ENCODE data around the gene CAMTA1. TPM values are rescaled to one million over a fixed set of nuclear protein-coding genes. Genes with fewer than 3 reads are reported as not detected.

The CAMTA1 gene
- total and polyA plus RNA-seq, 9 of the 15 experiments (the other 6 are each of a cell fraction or from before 2014, with no cell fraction given) = 43.9 to 161 (median 65.9) TPM

DNA sequence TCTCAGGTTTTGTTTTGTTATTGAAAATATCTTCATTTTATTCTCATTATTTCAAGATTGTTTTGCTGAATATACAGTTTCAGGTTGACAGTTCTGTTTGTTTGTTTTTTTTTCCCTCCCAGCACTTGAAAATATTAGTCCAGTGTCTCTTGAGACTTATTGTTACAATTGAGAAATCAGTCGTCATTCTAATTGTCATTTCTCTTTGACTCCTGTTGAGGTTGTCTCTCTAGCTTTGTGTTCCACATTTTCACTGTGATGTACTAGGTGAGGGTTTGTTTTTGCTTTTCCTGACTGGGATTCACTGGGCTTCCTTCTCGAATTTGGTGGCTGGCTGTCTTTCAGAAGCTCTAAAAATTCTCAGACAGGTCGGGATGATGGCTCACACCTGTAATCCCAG, 542.6 kb downstream of the CAMTA1 start:
- H3K4me3 ChIP-seq = no peak overlapping the region
- H3K9ac ChIP-seq (ENCODE audit: insufficient read depth in 1 of 2, low read depth in 2 of 2, low read length in 2 of 2) = no peak overlapping the region
- CTCF ChIA-PET (ENCODE audit: low intra/inter-chr PET ratio) = interaction anchor here (0.7 kb wide), 2 partner anchors 46 to 101 kb away, joined by 3 read pairs; no protein-coding TSS in a partner anchor
- H3K9me3 ChIP-seq (replicated peaks; ENCODE audit: control insufficient read depth, insufficient read depth, low read depth, low read length) = no peaks in the 10 kb centered on the region
- H3K9me1 ChIP-seq (ENCODE audit: control insufficient read depth, insufficient read depth, low read length) = no peaks in the 10 kb centered on the region
- H4K20me1 ChIP-seq (replicated peaks; ENCODE audit: control insufficient read depth, insufficient read depth, low read length) = no peaks in the 10 kb centered on the region
- no peak overlapping the region for H3K4me2 ChIP-seq (ENCODE audit: insufficient read depth, low read length)
- BruUV-seq (replicated peaks) = no TSS peak
- no peak overlapping the region for H2AFZ ChIP-seq (ENCODE audit: low read depth, low read length)
- H3K36me3 ChIP-seq (ENCODE audit: control insufficient read depth, insufficient read depth, low read length) = no peaks in the 10 kb centered on the region
- H3K27me3 ChIP-seq (ENCODE audit: control insufficient read depth in 2 of 2, insufficient read depth in 2 of 2, low read length in 2 of 2) = peaks cover 12 to 26% of the 10 kb centered on the region in 2 experiments
- H3K4me1 ChIP-seq (replicated peaks in 1 of 2; ENCODE audit: control insufficient read depth in 2 of 2, insufficient read depth in 2 of 2, low read length in 2 of 2) = no peaks in the 10 kb centered on the region
- TF ChIP-seq, protein P1, sequence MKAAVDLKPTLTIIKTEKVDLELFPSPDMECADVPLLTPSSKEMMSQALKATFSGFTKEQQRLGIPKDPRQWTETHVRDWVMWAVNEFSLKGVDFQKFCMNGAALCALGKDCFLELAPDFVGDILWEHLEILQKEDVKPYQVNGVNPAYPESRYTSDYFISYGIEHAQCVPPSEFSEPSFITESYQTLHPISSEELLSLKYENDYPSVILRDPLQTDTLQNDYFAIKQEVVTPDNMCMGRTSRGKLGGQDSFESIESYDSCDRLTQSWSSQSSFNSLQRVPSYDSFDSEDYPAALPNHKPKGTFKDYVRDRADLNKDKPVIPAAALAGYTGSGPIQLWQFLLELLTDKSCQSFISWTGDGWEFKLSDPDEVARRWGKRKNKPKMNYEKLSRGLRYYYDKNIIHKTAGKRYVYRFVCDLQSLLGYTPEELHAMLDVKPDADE (conservative IDR thresholded peaks at IDR 0.05; ENCODE audit: control insufficient read depth, low read depth, low read length) = no peak
- TF ChIP-seq RBFOX2 (IDR thresholded peaks at IDR 0.05; ENCODE audit: low read depth, low read length) (no peak), ZNF316 (IDR thresholded peaks at IDR 0.05) (peak; percentile 41; the same call in 1 of the 2 replicates), ZNF121 (CRISPR knock-in tag; conservative IDR thresholded peaks at IDR 0.05) (no peak), EWSR1 (IDR thresholded peaks at IDR 0.05; ENCODE audit: borderline replicate concordance, low read depth, partially characterized antibody) (no peak), SPI1 (IDR thresholded peaks at IDR 0.05; ENCODE audit: borderline replicate concordance, low read depth, low read length) (no peak)
- TF ChIP-seq, protein P2, sequence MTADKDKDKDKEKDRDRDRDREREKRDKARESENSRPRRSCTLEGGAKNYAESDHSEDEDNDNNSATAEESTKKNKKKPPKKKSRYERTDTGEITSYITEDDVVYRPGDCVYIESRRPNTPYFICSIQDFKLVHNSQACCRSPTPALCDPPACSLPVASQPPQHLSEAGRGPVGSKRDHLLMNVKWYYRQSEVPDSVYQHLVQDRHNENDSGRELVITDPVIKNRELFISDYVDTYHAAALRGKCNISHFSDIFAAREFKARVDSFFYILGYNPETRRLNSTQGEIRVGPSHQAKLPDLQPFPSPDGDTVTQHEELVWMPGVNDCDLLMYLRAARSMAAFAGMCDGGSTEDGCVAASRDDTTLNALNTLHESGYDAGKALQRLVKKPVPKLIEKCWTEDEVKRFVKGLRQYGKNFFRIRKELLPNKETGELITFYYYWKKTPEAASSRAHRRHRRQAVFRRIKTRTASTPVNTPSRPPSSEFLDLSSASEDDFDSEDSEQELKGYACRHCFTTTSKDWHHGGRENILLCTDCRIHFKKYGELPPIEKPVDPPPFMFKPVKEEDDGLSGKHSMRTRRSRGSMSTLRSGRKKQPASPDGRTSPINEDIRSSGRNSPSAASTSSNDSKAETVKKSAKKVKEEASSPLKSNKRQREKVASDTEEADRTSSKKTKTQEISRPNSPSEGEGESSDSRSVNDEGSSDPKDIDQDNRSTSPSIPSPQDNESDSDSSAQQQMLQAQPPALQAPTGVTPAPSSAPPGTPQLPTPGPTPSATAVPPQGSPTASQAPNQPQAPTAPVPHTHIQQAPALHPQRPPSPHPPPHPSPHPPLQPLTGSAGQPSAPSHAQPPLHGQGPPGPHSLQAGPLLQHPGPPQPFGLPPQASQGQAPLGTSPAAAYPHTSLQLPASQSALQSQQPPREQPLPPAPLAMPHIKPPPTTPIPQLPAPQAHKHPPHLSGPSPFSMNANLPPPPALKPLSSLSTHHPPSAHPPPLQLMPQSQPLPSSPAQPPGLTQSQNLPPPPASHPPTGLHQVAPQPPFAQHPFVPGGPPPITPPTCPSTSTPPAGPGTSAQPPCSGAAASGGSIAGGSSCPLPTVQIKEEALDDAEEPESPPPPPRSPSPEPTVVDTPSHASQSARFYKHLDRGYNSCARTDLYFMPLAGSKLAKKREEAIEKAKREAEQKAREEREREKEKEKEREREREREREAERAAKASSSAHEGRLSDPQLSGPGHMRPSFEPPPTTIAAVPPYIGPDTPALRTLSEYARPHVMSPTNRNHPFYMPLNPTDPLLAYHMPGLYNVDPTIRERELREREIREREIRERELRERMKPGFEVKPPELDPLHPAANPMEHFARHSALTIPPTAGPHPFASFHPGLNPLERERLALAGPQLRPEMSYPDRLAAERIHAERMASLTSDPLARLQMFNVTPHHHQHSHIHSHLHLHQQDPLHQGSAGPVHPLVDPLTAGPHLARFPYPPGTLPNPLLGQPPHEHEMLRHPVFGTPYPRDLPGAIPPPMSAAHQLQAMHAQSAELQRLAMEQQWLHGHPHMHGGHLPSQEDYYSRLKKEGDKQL (CRISPR knock-in tag; IDR thresholded peaks at IDR 0.05; ENCODE audit: borderline replicate concordance) = no peak
- TF ChIP-seq, protein P3, sequence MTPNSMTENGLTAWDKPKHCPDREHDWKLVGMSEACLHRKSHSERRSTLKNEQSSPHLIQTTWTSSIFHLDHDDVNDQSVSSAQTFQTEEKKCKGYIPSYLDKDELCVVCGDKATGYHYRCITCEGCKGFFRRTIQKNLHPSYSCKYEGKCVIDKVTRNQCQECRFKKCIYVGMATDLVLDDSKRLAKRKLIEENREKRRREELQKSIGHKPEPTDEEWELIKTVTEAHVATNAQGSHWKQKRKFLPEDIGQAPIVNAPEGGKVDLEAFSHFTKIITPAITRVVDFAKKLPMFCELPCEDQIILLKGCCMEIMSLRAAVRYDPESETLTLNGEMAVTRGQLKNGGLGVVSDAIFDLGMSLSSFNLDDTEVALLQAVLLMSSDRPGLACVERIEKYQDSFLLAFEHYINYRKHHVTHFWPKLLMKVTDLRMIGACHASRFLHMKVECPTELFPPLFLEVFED (CRISPR knock-in tag; conservative IDR thresholded peaks at IDR 0.05) = no peak
- TF ChIP-seq, protein P4, sequence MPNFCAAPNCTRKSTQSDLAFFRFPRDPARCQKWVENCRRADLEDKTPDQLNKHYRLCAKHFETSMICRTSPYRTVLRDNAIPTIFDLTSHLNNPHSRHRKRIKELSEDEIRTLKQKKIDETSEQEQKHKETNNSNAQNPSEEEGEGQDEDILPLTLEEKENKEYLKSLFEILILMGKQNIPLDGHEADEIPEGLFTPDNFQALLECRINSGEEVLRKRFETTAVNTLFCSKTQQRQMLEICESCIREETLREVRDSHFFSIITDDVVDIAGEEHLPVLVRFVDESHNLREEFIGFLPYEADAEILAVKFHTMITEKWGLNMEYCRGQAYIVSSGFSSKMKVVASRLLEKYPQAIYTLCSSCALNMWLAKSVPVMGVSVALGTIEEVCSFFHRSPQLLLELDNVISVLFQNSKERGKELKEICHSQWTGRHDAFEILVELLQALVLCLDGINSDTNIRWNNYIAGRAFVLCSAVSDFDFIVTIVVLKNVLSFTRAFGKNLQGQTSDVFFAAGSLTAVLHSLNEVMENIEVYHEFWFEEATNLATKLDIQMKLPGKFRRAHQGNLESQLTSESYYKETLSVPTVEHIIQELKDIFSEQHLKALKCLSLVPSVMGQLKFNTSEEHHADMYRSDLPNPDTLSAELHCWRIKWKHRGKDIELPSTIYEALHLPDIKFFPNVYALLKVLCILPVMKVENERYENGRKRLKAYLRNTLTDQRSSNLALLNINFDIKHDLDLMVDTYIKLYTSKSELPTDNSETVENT (CRISPR knock-in tag; IDR thresholded peaks at IDR 0.05) = no peak
- intact Hi-C loops (cut with micrococcal nuclease) = no loop called here
- no peak overlapping the region for H3K27ac ChIP-seq (ENCODE audit: extremely low read depth, low read depth, low read length)
- DNase-seq (ENCODE audit: extremely low read depth in 1 of 4, low spot score in 3 of 4) = no peak
- 0% methylated on average over 3 of the region's 3 CpGs for WGBS (ENCODE audit: insufficient coverage, low coverage, missing lambda C conversion rate)
- no peak for ATAC-seq
- FAIRE-seq = no peak
- no peaks in the 10 kb centered on the region for H3K79me2 ChIP-seq (ENCODE audit: control insufficient read depth, insufficient read depth, low read length)
- in situ Hi-C loops (cut with MboI) = no loop called here
- POLR2A ChIA-PET = interaction anchor here (0.6 to 1.3 kb wide), 3 partner anchors 9 to 1584 kb away, joined by 3 to 4 read pairs (median 3); no protein-coding TSS in a partner anchor
